Thyroid gland (tissue), 4 donors: ENCODE results near the gene MCCC1. TPM values are rescaled to one million over a fixed set of nuclear protein-coding genes. Genes with fewer than 3 reads are reported as not detected.

Experiments
- DNase-seq, 2 donors: peaks; one replicate each; pipeline ENCODE4 v3.0.0-alpha.2; 2019
- H3K27ac ChIP-seq, 3 donors: fragments of 200-600 bp; sonication (generic); 1 replicate in 2 of 3; 2 replicates in 1 of 3; pipeline ENCODE4 v1.5.1; 2016 to 2019; ENCODE audit warnings: mild to moderate bottlenecking in 1 of 3, moderate library complexity in 1 of 3
- H3K27me3 ChIP-seq: fragments of 200-600 bp; sonication (generic); one replicate; pipeline ENCODE4 v1.5.1; 2019
- H3K36me3 ChIP-seq, 2 donors: fragments of 200-600 bp; sonication (generic); one replicate each; pipeline ENCODE4 v1.5.1; 2016 to 2019
- H3K4me1 ChIP-seq, 2 donors: fragments of 200-600 bp; sonication (generic); one replicate each; pipeline ENCODE4 v1.5.1; 2017 to 2019
- H3K4me3 ChIP-seq, 3 donors: fragments of 200-600 bp; sonication (generic); replicated peaks in 1 of 3; 1 replicate in 2 of 3; 2 replicates in 1 of 3; pipeline ENCODE4 v1.5.1; 2016; ENCODE audit warnings: mild to moderate bottlenecking in 1 of 3
- H3K9me3 ChIP-seq: fragments of 200-600 bp; sonication (generic); one replicate; pipeline ENCODE4 v1.5.1; 2017
- POLR2A ChIP-seq, 2 donors: fragments of 450-650 bp; IDR thresholded peaks; one replicate each; pipeline ENCODE4 v1.6.1; 2017; ENCODE audit warnings: antibody characterized with exemption in 2 of 2, mild to moderate bottlenecking in 2 of 2, moderate library complexity in 1 of 2
- WGBS, 2 donors: methylation state at CpG; one replicate each; pipeline ENCODE4 v1.1.5; 2017; 5-methylcytosine and 5-hydroxymethylcytosine counted together
- intact Hi-C: fragments of 100-400 bp; cut with DNase I; formaldehyde crosslinking; loops from one replicate; pipeline ENCODE4 v1.15.1; 2023
- total RNA-seq, 4 donors: library from RNA; depleted of rRNA; stranded (reverse); fragments of >200 nt; gene quantifications; one replicate each; pipeline ENCODE4 v1.2.3, GENCODE V29; 2016
- TF ChIP-seq, protein P1 (sequence below), 6 experiments: fragments of 200-600 bp in 3 of 6; fragments of 450-650 bp in 3 of 6; sonication (generic) in 3 of 6; IDR thresholded peaks; one replicate each; pipeline ENCODE4 v1.5.1; 2016 to 2019; ENCODE audit warnings: antibody characterized with exemption in 6 of 6, mild to moderate bottlenecking in 2 of 6, inconsistent platforms in 1 of 6, moderate library complexity in 1 of 6

Gene MCCC1
- total RNA-seq, 4 donors from 2014 or later: 32.9 to 59.6 (median 46.3) TPM

- WGBS, 2 donors: 90 to 93% methylated on average over 9 of the region's 9 CpGs
- H3K27me3 ChIP-seq: no peaks in the 10 kb centered on the region
- TF ChIP-seq POLR2A (IDR thresholded peaks at IDR 0.05): no peak
- TF ChIP-seq, protein P1, sequence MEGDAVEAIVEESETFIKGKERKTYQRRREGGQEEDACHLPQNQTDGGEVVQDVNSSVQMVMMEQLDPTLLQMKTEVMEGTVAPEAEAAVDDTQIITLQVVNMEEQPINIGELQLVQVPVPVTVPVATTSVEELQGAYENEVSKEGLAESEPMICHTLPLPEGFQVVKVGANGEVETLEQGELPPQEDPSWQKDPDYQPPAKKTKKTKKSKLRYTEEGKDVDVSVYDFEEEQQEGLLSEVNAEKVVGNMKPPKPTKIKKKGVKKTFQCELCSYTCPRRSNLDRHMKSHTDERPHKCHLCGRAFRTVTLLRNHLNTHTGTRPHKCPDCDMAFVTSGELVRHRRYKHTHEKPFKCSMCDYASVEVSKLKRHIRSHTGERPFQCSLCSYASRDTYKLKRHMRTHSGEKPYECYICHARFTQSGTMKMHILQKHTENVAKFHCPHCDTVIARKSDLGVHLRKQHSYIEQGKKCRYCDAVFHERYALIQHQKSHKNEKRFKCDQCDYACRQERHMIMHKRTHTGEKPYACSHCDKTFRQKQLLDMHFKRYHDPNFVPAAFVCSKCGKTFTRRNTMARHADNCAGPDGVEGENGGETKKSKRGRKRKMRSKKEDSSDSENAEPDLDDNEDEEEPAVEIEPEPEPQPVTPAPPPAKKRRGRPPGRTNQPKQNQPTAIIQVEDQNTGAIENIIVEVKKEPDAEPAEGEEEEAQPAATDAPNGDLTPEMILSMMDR (IDR thresholded peaks at IDR 0.05): no peak
- peaks cover 13 to 15% of the 10 kb centered on the region in 2 donors for H3K4me1 ChIP-seq
- H3K36me3 ChIP-seq: no peaks in the 10 kb centered on the region
- H3K4me3 ChIP-seq: no peak overlapping the region
- no peak for DNase-seq
- H3K27ac ChIP-seq: no peak overlapping the region
- H3K9me3 ChIP-seq: no peaks in the 10 kb centered on the region
- intact Hi-C loops: no loop called here
Observed at GRCh38 chr3:182965861-182966366, 133.4 kb downstream of the MCCC1 start.

Other genes with a start within 250 kb of the MCCC1 start
- 10 to 100 TPM; 33.6 to 52.8 (median 35.0) TPM for gene DCUN1D1, start 119.0 kb downstream of the MCCC1 start, total RNA-seq
- 1 to 10 TPM in 2 of 4 donors, under 1 TPM in 2; 0.67 to 1.5 (median 1.0) TPM for gene LAMP3, start 63.2 kb upstream of the MCCC1 start, total RNA-seq
- gene B3GNT5, start 153.8 kb upstream of the MCCC1 start, total RNA-seq: 10 to 100 TPM in 1 of 4 donors, 1 to 10 TPM in 3; 5.2 to 10.6 (median 7.1) TPM